Activated CD4-positive, alpha-beta T cell treated with anti-CD3 and anti-CD28 coated beads for 24 hours (primary cell): Measurements from ENCODE around the gene TNRC6B.
A peak's percentile ranks its signal among the peaks of the same experiment; 100 is the strongest.
"Not testable (repeated sequence)": the region's sequence is repeated elsewhere in the genome, so short reads cannot be mapped to it uniquely, and the experiment has no call there.

Source experiments
- DNase-seq, 2 donors: peaks; one replicate each; pipeline ENCODE4 v3.0.0-alpha.2; 2020; ENCODE audit warnings: low read depth in 2 of 2

Gene TNRC6B

GRCh38 chr22:40177738-40178416, at the start of gene TNRC6B:
TNRC6B (plus strand) TSS chr22:40177925; CDS start chr22:40178136, 211 bp downstream.
- DNase-seq = peak; percentile 44 to 69

GRCh38 chr22:40128989-40129388, 48.7 kb upstream of the TNRC6B start:
- DNase-seq = no peak

GRCh38 chr22:40137132-40137531, 40.6 kb upstream of the TNRC6B start:
- DNase-seq = no peak

DNA sequence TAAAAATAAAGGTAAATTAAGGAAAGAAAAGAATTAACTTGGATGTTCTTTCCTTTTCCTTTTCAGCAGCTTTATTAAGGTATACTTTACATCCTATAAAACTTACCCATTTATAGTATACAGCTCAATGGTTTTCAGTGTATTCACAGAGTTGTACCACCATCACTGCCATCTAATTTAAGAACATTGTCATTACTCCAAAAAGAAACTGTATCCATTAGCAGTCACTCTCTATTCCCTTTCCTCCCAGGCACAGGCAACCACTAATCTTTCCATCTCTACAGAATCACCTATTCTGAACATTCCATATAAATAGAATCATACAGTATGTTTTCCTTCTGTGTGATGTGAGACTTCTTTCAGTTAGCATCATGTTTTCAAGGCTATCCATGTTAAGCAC, 38.9 kb upstream of the TNRC6B start:
- DNase-seq = no peak

DNA sequence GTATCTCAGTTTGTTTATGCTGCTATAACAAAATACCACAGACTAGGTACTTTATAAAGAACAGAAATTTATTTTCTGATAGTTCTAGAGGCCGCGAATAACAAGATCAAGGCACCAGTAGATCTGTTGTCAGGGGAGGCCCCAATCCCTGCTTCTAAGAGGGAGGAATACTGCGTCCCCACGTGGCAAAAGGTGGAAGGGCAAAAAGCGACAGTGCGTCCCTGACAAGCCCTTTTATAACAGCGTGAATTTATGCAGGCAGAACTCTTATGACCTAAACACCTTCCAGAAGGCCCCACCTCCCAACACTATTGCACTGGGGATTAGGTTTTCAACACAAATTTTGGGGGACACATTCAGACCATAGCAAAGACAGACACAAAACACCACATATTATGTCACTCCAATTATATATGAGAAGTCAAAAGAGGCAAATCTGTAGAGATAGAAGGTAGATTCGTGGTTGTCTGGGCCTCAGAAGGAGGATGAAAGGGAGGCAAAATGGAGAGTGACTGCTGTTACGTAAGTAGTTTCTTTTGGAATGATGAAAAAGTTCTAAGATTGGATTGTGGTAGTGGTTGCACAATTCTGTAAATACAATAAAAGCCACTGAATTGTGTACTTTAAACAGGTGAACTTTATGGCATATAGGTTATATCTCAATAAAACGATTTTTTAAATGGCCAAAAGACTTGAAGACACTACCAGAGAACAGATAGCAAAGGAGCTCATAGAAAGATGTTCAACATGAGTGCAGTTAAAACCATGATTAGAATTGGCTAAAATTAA, 30.1 kb upstream of the TNRC6B start:
- no peak for DNase-seq

GRCh38 chr22:40153192-40153591, 24.5 kb upstream of the TNRC6B start:
- no peak for DNase-seq

- no peak for DNase-seq
Observed at GRCh38 chr22:40153705-40154104, 24.0 kb upstream of the TNRC6B start.

DNA sequence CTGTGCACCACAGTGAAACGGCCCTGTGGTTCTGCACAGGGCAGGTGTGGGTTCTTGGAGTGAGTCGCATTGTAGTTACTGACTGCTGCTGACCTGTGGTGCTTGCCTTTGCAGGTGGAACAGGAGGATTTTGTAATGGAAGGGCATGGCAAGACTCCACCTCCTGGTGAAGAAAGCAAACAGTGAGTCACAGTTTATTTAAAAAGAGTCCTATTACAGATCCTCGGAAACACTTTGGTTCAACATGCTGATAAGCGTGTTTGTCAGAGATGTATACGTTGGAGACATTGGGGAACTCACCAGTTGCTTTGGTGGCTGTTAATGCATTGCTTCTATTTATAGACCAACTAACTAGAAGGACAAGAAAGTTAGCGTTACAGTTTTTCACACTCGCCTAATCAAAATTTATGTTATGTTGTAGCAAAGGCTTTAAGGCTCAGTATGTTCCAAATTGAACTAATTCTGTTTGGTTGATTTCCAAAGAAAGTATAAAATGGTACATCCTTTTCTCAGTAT, 21.7 kb upstream of the TNRC6B start:
- no peak for DNase-seq

GRCh38 chr22:40156682-40157081, 21.0 kb upstream of the TNRC6B start:
- not testable (repeated sequence) for DNase-seq

- DNase-seq = no peak
Observed at GRCh38 chr22:40157330-40157945, 20.3 kb upstream of the TNRC6B start.

DNA sequence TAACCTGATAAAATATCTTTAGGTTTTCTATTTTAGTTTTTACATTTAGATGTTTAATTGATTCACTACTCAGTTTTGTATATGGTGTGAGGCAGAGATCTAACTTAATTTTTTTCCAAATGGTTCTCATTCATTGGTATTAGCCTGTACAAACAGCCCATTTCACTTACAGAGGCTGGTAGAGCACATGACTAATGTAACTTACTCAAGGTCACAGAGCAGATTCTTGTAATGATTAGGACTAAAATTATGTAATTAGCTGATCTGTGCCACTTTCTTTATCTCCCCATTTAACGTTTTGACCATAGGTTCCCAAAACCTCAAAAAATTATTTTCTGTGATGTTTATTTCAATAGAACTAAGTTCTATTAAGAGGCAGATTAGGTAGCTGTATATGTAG, 16.5 kb upstream of the TNRC6B start:
- DNase-seq = no peak

GRCh38 chr22:40165537-40165936, 12.2 kb upstream of the TNRC6B start:
- DNase-seq = not testable (repeated sequence)

- no peak for DNase-seq
Observed at GRCh38 chr22:40175611-40176244, 2.0 kb upstream of the TNRC6B start.

- DNase-seq = peak; percentile 58 to 79
Observed at GRCh38 chr22:40176921-40177737, 596 bp upstream of the TNRC6B start.

- peak in 1 of 2 donors; percentile 21 for DNase-seq
Observed at GRCh38 chr22:40178417-40179409, 988 bp downstream of the TNRC6B start.

DNA sequence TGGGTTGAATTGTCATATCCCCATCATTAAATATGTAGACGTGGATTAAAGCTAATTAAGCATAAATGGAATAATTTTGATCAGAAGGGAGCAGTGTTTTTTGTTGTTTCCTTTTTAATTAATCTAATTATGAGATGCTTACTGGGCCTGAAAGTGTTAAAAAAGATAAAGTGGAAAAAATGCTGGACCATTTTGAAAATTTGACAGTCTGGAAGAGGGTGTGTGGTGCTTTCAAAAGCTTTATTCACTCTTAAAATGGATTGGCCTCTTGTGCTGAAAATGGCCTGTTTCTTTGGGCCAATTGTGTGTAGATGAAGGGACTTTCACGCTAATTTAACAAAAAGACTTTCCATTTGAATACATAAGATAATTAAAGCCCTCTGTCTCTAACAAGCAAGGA, 1.8 kb downstream of the TNRC6B start:
- DNase-seq = no peak

GRCh38 chr22:40180403-40180802, 2.7 kb downstream of the TNRC6B start:
- DNase-seq = no peak

DNA sequence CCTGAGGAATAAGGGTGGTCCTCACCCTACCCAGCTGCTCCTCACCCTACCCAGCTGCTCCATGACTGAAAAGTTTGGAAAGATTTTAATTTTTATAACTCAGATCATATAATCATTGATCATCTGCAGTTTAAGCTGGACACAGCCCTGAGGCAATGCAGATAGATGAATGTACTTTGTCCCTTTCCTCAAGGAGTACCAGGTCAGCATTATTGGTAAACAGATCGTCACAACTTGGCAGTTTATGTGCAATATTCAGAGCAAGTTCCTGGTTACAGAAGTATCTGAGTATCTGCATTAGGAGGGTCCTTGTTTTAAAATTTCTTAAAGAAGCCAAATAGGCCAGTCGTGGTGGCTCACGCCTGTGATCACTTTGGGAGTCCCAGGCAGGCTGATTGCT, 3.6 kb downstream of the TNRC6B start:
- no peak for DNase-seq

- no peak for DNase-seq
Observed at GRCh38 chr22:40182231-40182835, 4.6 kb downstream of the TNRC6B start.
